GM13976 (cell line): ENCODE results near the gene RNF150.

Experiments used
- DNase-seq: peaks from one replicate; pipeline ENCODE4 v3.0.0; 2012; ENCODE audit warnings: low spot score
- CTCF ChIP-seq: IDR thresholded peaks from 2 replicates; pipeline ENCODE4 v1.5.1; 2012; ENCODE audit warnings: borderline replicate concordance, mild to moderate bottlenecking; ENCODE audit not compliant: insufficient read depth; ENCODE audit errors: extremely low read depth, missing control alignments, control extremely low read depth
- in situ Hi-C: fragments of 300-500 bp; cut with MboI; formaldehyde crosslinking; loops from one replicate; pipeline ENCODE4 v1.12.0; 2022; ENCODE audit warnings: low sequenced_read_pairs, mixed read lengths, inconsistent platforms; ENCODE audit not compliant: unreplicated experiment

Gene RNF150

GRCh38 chr4:141121101-141121500 is 12.2 kb downstream of the RNF150 start:
- DNase-seq: no peak
- in situ Hi-C loops: no loop called here
- TF ChIP-seq CTCF: no peak

GRCh38 chr4:141120036-141120593 is 13.2 kb downstream of the RNF150 start:
- TF ChIP-seq CTCF: no peak
- in situ Hi-C loops: no loop called here
- no peak for DNase-seq

GRCh38 chr4:141119071-141119470 is 14.2 kb downstream of the RNF150 start:
- no peak for DNase-seq
- TF ChIP-seq CTCF: no peak
- in situ Hi-C loops: no loop called here

GRCh38 chr4:141118381-141118780 is 14.9 kb downstream of the RNF150 start:
- TF ChIP-seq CTCF: no peak
- in situ Hi-C loops: no loop called here
- DNase-seq: no peak

GRCh38 chr4:141117935-141118334 is 15.3 kb downstream of the RNF150 start:
- no peak for DNase-seq
- TF ChIP-seq CTCF: no peak
- in situ Hi-C loops: no loop called here

GRCh38 chr4:141109983-141110382 is 23.3 kb downstream of the RNF150 start:
- DNase-seq: no peak
- no peak for TF ChIP-seq CTCF
- in situ Hi-C loops: no loop called here

GRCh38 chr4:141107927-141108326 is 25.3 kb downstream of the RNF150 start:
- no peak for TF ChIP-seq CTCF
- in situ Hi-C loops: no loop called here
- no peak for DNase-seq
